Lower leg skin (tissue), 4 donors: ENCODE data around the gene CAT. TPM values are rescaled to one million over a fixed set of nuclear protein-coding genes. Genes with fewer than 3 reads are reported as not detected.

Source experiments
- DNase-seq, 2 donors: peaks; one replicate each; pipeline ENCODE4 v3.0.0-alpha.2; 2019; ENCODE audit warnings: low spot score in 2 of 2
- H3K4me3 ChIP-seq: fragments of 200-600 bp; sonication (generic); 2 replicates; pipeline ENCODE4 v1.5.1; 2017; ENCODE audit warnings: mild to moderate bottlenecking, low read depth; ENCODE audit not compliant: poor library complexity, severe bottlenecking
- POLR2A ChIP-seq, 2 donors: fragments of 450-650 bp; IDR thresholded peaks; one replicate each; pipeline ENCODE4 v1.6.1; 2016 to 2017; ENCODE audit warnings: antibody characterized with exemption in 2 of 2, mild to moderate bottlenecking in 1 of 2, moderate library complexity in 1 of 2
- WGBS, 2 donors: methylation state at CpG; one replicate each; pipeline ENCODE4 v1.1.5; 2018; 5-methylcytosine and 5-hydroxymethylcytosine counted together
- intact Hi-C: fragments of 100-400 bp; cut with DNase I; formaldehyde crosslinking; loops from one replicate; pipeline ENCODE4 v1.15.0; 2023; ENCODE audit warnings: low total_unique reads
- total RNA-seq, 4 donors: library from RNA; depleted of rRNA; stranded (reverse); fragments of >200 nt; gene quantifications; one replicate each; pipeline ENCODE4 v1.1.0, GENCODE V29; 2016
- TF ChIP-seq, protein P1 (sequence below), 3 donors: fragments of 450-650 bp; IDR thresholded peaks; one replicate each; pipeline ENCODE4 v1.5.1; 2016; ENCODE audit warnings: antibody characterized with exemption in 3 of 3, mild to moderate bottlenecking in 3 of 3, moderate library complexity in 2 of 3

The CAT gene
- 100 to 1,000 TPM; 152 to 260 (median 186) TPM for total RNA-seq

DNA sequence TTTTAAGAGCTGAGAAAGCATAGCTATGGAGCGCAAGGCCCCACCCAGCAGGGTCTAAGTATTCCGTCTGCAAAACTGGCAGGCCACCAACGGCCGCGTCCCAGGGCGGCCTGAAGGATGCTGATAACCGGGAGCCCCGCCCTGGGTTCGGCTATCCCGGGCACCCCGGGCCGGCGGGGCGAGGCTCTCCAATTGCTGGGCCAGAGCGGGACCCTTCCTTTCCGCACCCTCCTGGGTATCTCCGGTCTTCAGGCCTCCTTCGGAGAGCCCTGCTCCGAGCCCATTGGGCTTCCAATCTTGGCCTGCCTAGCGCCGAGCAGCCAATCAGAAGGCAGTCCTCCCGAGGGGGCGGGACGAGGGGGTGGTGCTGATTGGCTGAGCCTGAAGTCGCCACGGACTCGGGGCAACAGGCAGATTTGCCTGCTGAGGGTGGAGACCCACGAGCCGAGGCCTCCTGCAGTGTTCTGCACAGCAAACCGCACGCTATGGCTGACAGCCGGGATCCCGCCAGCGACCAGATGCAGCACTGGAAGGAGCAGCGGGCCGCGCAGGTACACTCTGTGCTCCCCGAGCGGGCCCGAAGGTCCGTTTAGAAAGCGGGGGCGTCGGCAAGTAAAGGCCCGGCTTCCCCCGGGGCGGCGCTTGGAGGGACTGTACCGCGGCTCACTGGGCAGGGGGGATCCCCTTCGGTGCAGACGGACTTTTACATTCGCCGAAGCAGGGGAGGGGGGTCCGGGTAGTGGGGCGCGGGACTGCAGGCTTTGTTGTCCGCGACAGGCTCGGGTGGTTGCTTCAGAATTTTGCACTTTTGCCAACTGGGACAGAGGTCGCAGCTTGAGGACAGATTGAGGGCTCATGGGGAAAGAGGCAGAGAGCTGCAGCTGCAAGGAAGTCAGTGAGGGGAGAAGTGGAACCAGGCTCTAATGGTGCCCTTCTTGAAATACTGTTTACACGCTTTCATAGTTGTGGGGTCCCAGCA is at the start of gene CAT:
TSS of gene CAT (plus strand) at position 406 of the 979 bp plus-strand sequence. CDS start at position 486, 80 bp downstream.
- intact Hi-C loops, result no loop called here
- WGBS, 2 donors, result 0 to 7% methylated on average over 24 to 34 of the region's 62 CpGs
- peak; percentile 98 to 100 for DNase-seq
- peak within 1 kb of the TSS; percentile 84 for H3K4me3 ChIP-seq
- TF ChIP-seq POLR2A (IDR thresholded peaks at IDR 0.05), result no peak
- TF ChIP-seq, protein P1, sequence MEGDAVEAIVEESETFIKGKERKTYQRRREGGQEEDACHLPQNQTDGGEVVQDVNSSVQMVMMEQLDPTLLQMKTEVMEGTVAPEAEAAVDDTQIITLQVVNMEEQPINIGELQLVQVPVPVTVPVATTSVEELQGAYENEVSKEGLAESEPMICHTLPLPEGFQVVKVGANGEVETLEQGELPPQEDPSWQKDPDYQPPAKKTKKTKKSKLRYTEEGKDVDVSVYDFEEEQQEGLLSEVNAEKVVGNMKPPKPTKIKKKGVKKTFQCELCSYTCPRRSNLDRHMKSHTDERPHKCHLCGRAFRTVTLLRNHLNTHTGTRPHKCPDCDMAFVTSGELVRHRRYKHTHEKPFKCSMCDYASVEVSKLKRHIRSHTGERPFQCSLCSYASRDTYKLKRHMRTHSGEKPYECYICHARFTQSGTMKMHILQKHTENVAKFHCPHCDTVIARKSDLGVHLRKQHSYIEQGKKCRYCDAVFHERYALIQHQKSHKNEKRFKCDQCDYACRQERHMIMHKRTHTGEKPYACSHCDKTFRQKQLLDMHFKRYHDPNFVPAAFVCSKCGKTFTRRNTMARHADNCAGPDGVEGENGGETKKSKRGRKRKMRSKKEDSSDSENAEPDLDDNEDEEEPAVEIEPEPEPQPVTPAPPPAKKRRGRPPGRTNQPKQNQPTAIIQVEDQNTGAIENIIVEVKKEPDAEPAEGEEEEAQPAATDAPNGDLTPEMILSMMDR (IDR thresholded peaks at IDR 0.05), result no peak

DNA sequence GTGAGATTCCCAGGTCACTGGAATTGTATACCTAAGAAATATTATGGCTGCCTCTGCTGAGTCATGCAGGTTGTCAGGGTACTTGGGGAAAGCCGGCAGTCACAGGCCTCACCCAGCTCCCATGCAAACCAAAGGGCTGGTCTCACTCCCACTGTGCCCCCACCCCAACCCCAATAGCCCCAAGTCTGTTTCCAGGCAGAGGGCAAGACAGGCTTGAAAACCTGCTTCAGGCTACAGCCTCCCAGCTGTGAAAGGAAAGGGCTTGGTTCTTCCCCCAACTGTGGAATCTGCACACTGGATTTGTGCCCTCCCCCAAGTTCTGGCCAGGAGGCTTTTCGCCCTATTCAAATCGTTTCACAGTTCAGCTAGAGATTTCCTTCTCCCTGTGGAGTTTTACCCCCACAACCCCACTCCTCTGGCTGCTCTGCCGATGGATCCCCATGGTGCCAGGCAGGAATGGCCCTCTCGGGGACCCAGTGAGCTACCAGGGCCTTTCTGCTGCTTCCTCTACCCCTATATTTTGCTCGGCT is 43.9 kb upstream of the CAT start:
- intact Hi-C loops, result no loop called here
- DNase-seq, result no peak
- TF ChIP-seq, protein P1 (IDR thresholded peaks at IDR 0.05), result no peak
- TF ChIP-seq POLR2A (IDR thresholded peaks at IDR 0.05), result no peak
- H3K4me3 ChIP-seq, result no peak overlapping the region
- WGBS, 2 donors, result 78 to 79% methylated on average over 6 of the region's 6 CpGs

DNA sequence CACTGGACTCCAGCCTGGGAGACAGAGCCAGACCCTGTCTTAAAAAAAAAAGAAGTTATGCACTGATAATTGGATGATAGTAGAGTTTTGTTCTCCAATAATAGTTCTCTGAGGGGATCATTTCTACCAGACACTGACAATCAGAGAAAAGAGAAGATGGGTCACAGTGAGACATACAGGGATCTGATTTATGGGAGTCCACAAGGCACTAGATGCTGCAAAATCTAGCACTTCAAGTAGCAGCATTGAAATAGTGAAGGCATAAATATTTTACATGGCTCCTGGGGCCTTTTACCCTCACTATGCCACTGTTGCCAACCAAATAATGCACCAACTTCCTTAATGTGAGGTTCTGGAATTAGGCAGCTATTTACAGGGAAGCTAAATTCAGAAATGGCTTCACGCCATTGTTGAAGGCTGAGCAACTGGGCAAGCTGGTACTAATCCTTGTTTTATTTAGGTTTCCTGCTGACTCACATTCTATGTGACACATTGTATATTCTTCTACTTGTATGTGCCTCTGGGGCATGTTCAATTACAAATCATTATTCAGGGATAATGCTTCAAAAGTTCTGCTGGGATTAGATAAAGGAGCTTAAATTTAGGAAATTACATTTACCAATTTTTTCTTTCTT is 42.7 kb upstream of the CAT start:
- WGBS, 2 donors, result 14 to 35% methylated on average over 1 of the region's 1 CpG
- no peak overlapping the region for H3K4me3 ChIP-seq
- intact Hi-C loops, result no loop called here
- TF ChIP-seq, protein P1 (IDR thresholded peaks at IDR 0.05), result no peak
- TF ChIP-seq POLR2A (IDR thresholded peaks at IDR 0.05), result no peak
- DNase-seq, result no peak

DNA sequence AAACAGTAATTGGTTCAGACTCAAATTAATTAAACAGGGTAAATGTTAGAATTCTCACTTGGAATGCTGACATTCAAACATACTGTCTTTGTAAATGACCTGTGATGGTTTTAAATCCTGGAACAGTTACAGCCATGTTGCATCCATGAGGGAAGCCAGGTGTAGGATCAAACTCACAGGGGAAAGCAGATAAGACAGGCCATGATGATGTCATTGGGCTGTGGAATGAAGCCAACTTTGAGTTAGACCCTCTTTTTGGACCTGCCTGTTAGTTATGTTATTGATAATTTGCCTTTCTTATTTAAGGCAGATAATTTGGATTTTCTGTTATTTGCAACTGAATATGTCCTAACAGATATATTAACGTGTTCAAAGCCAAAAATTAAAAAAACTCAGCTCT is 41.6 kb upstream of the CAT start:
- intact Hi-C loops, result no loop called here
- 67 to 74% methylated on average over 1 of the region's 1 CpG for WGBS, 2 donors
- TF ChIP-seq, protein P1 (IDR thresholded peaks at IDR 0.05), result no peak
- no peak for TF ChIP-seq POLR2A (IDR thresholded peaks at IDR 0.05)
- no peak for DNase-seq
- H3K4me3 ChIP-seq, result no peak overlapping the region

DNA sequence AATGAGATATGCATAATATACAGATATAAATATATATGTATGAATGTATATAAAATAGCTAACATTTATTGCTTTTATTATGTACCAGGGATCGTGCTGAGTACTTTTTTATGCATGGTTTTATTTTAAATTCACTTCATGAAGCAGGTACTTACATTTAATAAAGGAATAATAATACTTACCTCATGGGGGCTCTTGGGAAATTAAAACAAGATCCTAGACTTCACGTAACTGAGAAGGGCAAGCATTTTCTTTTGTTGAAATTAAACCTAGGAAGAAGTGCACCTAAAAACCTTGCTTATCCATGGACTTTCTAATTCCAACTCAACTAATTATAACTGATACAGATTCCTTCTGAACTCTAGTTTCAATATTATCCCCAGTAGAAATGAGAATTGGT is 40.9 kb upstream of the CAT start:
- H3K4me3 ChIP-seq, result no peak overlapping the region
- intact Hi-C loops, result no loop called here
- no peak for TF ChIP-seq POLR2A (IDR thresholded peaks at IDR 0.05)
- TF ChIP-seq, protein P1 (IDR thresholded peaks at IDR 0.05), result no peak
- WGBS, 2 donors, result 74 to 78% methylated on average over 2 of the region's 2 CpGs
- DNase-seq, result no peak
